SK-N-SH treated with all-trans-retinoic acid at 6 μM for 48 hours (cell line): ENCODE data around the gene RNF114.
A peak's percentile ranks its signal among the peaks of the same experiment; 100 is the strongest.

Experiments used
- ARNTL ChIP-seq: fragments of 450-650 bp; formaldehyde crosslinking; IDR thresholded peaks from 2 replicates; pipeline ENCODE4 v1.5.0; 2020; ENCODE audit warnings: low read depth, mild to moderate bottlenecking, moderate library complexity, borderline replicate concordance
- CSDC2 ChIP-seq: fragments of 250-450 bp; sonication (Bioruptor Pico); IDR thresholded peaks from 2 replicates; pipeline ENCODE4 v1.5.0; 2020; ENCODE audit warnings: mild to moderate bottlenecking, moderate library complexity
- ESRRG ChIP-seq: fragments of 250-450 bp; sonication (Bioruptor Pico); IDR thresholded peaks from 2 replicates; pipeline ENCODE4 v1.6.1; 2021; ENCODE audit warnings: mild to moderate bottlenecking
- ISL1 ChIP-seq: fragments of 250-450 bp; sonication (Bioruptor Pico); IDR thresholded peaks from 2 replicates; pipeline ENCODE4 v2.1.2; 2022; ENCODE audit warnings: mild to moderate bottlenecking, moderate library complexity
- OSR1 ChIP-seq: fragments of 250-450 bp; sonication (Bioruptor Pico); IDR thresholded peaks from 2 replicates; pipeline ENCODE4 v1.8.0; 2022; ENCODE audit warnings: moderate library complexity, mild to moderate bottlenecking, inconsistent platforms
- ZC3H10 ChIP-seq: fragments of 250-450 bp; sonication (Bioruptor Pico); IDR thresholded peaks from 2 replicates; pipeline ENCODE4 v1.5.1; 2021; ENCODE audit warnings: mild to moderate bottlenecking, moderate library complexity
- ZFP3 ChIP-seq: fragments of 250-450 bp; sonication (Bioruptor Pico); IDR thresholded peaks from 2 replicates; pipeline ENCODE4 v1.5.0; 2020; ENCODE audit warnings: mild to moderate bottlenecking, moderate library complexity
- ZFP30 ChIP-seq: fragments of 450-650 bp; formaldehyde crosslinking; IDR thresholded peaks from 2 replicates; pipeline ENCODE4 v1.5.0; 2022; ENCODE audit warnings: mild to moderate bottlenecking, moderate library complexity
- ZNF70 ChIP-seq: fragments of 450-650 bp; formaldehyde crosslinking; IDR thresholded peaks from 2 replicates; pipeline ENCODE4 v1.5.0; 2020; ENCODE audit warnings: mild to moderate bottlenecking, moderate library complexity
- ZNF8 ChIP-seq: fragments of 450-650 bp; formaldehyde crosslinking; IDR thresholded peaks from 2 replicates; pipeline ENCODE4 v1.5.0; 2020; ENCODE audit warnings: mild to moderate bottlenecking, moderate library complexity
- TF ChIP-seq, protein P1 (sequence below): fragments of 250-450 bp; sonication (Bioruptor Pico); IDR thresholded peaks from 2 replicates; pipeline ENCODE4 v1.5.1; 2020; ENCODE audit warnings: low read depth, mild to moderate bottlenecking, moderate library complexity
- TF ChIP-seq, protein P2 (sequence below): fragments of 250-450 bp; sonication (Bioruptor Pico); IDR thresholded peaks from 2 replicates; pipeline ENCODE4 v1.5.0; 2020; ENCODE audit warnings: mild to moderate bottlenecking, moderate library complexity
- TF ChIP-seq, protein P3 (sequence below): fragments of 250-450 bp; sonication (Bioruptor Pico); IDR thresholded peaks from 2 replicates; pipeline ENCODE4 v1.8.0; 2020; ENCODE audit warnings: mild to moderate bottlenecking, moderate library complexity, borderline replicate concordance

DNA sequence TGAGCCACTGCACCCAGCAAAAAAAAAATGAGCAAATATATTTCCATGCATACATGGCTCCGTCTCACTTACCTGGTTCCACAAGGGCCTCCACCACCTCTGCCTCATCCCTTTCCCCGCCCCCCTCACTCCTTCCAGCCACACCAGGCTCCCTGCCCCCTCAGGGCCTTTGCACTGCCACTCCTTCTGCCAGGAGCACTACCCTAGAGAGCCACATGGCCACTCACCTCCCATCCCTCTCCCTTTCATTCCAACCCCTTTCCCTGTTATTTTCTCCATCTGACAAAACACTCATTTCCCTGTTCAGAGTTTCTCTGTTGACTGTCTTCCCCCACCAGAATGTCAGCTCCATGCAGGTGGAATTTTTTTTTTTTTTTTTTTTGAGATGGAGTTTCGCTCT, 59.4 kb downstream of the RNF114 start:
- TF ChIP-seq, protein P1, sequence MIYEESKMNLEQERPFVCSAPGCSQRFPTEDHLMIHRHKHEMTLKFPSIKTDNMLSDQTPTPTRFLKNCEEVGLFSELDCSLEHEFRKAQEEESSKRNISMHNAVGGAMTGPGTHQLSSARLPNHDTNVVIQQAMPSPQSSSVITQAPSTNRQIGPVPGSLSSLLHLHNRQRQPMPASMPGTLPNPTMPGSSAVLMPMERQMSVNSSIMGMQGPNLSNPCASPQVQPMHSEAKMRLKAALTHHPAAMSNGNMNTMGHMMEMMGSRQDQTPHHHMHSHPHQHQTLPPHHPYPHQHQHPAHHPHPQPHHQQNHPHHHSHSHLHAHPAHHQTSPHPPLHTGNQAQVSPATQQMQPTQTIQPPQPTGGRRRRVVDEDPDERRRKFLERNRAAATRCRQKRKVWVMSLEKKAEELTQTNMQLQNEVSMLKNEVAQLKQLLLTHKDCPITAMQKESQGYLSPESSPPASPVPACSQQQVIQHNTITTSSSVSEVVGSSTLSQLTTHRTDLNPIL (CRISPR knock-in tag), result no peak
- no peak for TF ChIP-seq ARNTL (CRISPR knock-in tag)
- TF ChIP-seq, protein P2, sequence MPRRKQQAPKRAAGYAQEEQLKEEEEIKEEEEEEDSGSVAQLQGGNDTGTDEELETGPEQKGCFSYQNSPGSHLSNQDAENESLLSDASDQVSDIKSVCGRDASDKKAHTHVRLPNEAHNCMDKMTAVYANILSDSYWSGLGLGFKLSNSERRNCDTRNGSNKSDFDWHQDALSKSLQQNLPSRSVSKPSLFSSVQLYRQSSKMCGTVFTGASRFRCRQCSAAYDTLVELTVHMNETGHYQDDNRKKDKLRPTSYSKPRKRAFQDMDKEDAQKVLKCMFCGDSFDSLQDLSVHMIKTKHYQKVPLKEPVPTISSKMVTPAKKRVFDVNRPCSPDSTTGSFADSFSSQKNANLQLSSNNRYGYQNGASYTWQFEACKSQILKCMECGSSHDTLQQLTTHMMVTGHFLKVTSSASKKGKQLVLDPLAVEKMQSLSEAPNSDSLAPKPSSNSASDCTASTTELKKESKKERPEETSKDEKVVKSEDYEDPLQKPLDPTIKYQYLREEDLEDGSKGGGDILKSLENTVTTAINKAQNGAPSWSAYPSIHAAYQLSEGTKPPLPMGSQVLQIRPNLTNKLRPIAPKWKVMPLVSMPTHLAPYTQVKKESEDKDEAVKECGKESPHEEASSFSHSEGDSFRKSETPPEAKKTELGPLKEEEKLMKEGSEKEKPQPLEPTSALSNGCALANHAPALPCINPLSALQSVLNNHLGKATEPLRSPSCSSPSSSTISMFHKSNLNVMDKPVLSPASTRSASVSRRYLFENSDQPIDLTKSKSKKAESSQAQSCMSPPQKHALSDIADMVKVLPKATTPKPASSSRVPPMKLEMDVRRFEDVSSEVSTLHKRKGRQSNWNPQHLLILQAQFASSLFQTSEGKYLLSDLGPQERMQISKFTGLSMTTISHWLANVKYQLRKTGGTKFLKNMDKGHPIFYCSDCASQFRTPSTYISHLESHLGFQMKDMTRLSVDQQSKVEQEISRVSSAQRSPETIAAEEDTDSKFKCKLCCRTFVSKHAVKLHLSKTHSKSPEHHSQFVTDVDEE (CRISPR knock-in tag), result no peak
- TF ChIP-seq ZFP3, result no peak
- TF ChIP-seq ZNF8 (CRISPR knock-in tag), result no peak
- no peak for TF ChIP-seq ESRRG (CRISPR knock-in tag)
- TF ChIP-seq ZC3H10 (CRISPR knock-in tag), result no peak
- no peak for TF ChIP-seq ISL1 (CRISPR knock-in tag)
- TF ChIP-seq OSR1 (CRISPR knock-in tag), result no peak
- TF ChIP-seq, protein P3, sequence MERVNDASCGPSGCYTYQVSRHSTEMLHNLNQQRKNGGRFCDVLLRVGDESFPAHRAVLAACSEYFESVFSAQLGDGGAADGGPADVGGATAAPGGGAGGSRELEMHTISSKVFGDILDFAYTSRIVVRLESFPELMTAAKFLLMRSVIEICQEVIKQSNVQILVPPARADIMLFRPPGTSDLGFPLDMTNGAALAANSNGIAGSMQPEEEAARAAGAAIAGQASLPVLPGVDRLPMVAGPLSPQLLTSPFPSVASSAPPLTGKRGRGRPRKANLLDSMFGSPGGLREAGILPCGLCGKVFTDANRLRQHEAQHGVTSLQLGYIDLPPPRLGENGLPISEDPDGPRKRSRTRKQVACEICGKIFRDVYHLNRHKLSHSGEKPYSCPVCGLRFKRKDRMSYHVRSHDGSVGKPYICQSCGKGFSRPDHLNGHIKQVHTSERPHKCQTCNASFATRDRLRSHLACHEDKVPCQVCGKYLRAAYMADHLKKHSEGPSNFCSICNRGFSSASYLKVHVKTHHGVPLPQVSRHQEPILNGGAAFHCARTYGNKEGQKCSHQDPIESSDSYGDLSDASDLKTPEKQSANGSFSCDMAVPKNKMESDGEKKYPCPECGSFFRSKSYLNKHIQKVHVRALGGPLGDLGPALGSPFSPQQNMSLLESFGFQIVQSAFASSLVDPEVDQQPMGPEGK (CRISPR knock-in tag), result no peak
- TF ChIP-seq ZFP30 (CRISPR knock-in tag), result no peak
- TF ChIP-seq ZNF70 (CRISPR knock-in tag), result 0 out of 2 replicates have a peak, but pooled peaks have one; percentile 35
- no peak for TF ChIP-seq CSDC2 (CRISPR knock-in tag)
